PC-3 (cell line): ENCODE results near the gene STX8.

Source experiments
- CTCF ChIP-seq: fragments of 300-600 bp; sonication (generic); conservative IDR thresholded peaks from 2 replicates; pipeline ENCODE4 v1.5.1; 2017; ENCODE audit warnings: antibody characterized with exemption, low read depth, mild to moderate bottlenecking, low read length
- EZH2phosphoT487 ChIP-seq: fragments of 300-600 bp; sonication (generic); IDR thresholded peaks from 2 replicates; pipeline ENCODE4 v1.6.1; 2018; ENCODE audit warnings: mild to moderate bottlenecking, antibody characterized with exemption, low read length, borderline replicate concordance

- no peak for TF ChIP-seq CTCF
- no peak for TF ChIP-seq EZH2phosphoT487
Measured at GRCh38 chr17:9410301-9410700, 165.3 kb downstream of the STX8 start.
